HG02884 (cell line): ENCODE data around the gene ACSF3.

Source experiments
- ATAC-seq: cut with Tn5 transposase; IDR thresholded peaks from one replicate; pipeline ENCODE4 v1.9.1; 2021; ENCODE audit warnings: mild to moderate bottlenecking, moderate library complexity; ENCODE audit not compliant: unreplicated experiment

ACSF3 gene

DNA sequence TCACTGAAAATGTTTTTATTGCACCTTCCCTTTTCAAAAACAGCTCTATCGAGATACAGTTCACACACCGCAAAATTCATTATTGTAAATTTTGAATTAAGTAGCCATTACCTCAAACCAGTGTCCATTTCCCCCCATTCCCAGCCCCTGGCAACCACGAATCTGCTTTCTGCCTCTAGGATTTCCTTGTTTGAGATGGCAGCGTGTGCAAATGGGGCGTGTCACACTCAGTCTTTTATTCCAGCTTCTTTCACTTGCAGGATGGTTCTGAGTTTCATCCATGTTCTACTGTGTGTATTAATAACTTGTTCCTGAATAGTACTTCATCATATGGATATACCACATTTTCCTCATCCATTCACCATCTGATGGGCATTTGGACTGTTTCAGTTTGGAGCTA lies 14.8 kb downstream of the ACSF3 start:
- no peak for ATAC-seq

DNA sequence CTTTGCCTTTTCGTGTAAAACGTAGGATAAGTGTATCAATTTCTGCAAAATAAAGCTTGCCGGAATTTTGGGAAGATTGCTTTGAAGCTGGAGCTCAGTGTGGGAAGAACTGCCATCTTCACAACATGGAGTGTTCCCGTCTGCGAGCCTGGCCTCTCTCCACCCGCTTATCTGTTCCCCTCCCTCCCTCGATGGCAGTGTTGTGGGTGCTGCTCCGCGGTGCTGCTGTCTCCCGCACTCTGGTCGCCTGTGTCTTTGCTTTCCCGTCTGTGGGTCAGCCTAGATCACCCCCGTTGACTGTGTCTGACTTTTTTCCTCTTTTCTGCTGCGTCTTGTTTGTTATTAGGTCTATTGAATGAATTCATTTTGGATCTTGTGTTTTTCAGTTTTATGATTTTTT lies 17.0 kb downstream of the ACSF3 start:
- no peak for ATAC-seq

DNA sequence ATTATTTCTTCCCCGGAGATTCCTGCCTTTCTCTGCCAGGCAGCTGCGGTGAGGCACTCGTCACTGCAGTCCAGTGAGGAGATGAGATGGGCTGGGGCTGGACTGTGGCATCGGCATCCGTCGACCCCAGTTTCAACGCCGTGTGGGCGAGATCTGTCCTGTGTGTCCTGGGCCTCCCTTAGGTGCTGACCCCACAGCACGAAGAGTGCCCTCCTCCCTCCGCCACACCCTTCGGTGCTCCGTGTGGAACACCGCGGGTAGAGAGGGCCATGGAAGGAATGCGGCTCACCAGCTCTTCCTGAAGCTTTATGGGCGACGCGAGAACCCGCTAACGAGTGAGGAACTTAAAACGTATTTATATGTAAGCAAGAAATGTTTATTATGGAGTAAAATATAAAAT lies 17.6 kb downstream of the ACSF3 start:
- no peak for ATAC-seq

DNA sequence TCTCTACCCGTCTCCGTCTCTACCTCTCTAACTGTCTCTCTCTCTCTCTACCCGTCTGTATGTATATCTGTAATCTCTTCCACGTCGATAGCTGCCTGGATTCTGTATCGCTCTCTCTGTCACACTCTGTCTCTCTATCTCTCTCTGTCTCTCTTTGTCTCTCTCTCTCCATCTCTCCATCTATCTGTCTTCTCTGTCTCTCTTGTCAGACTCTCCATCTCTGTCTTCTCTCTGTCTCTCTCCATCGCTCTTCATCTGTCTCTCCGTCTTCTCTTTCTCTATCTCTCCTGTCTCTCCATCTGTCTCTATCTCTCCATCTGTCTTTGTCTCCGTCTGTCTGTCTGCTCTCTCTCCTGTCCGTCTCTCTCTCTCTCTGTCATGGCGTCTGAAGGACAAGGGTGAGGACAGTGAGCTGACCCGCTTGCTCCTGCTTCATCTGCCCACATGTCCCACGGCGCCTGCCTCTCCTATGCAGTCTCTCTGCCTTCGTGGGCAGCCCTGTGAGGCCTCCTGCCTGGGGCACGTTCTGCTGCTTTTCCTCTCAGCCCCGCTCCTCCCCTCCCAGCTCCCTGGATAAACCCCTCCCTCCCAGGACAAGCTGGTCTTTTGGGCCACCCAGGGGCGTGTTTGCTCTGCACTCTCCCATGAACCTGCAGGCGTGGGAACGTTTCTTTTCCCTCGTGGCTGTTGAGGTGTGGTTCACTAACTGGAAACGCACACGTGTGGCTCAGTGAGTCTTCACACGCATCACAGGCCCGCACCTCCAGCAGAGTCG lies 18.9 kb downstream of the ACSF3 start:
- no peak for ATAC-seq

DNA sequence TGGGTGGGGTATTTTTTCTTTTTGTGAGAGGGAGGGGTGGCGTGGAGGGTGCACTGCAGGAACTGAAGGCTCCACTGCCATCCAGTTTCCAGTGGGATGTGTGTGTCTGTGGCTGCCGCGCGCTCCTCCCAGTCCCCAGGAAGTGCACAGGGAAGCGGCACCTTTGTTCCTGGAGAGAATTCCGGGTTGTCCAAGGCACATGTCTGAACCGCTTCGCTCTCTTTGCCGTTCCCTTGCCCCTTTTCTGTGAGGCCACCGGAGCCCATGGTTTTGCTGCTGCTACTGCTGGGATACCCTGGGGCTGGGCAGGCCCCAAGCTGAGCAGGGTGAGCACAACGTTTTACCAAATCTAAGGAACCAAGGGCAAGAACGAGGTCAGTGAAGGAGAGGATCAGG lies 19.5 kb downstream of the ACSF3 start:
- ATAC-seq = no peak

DNA sequence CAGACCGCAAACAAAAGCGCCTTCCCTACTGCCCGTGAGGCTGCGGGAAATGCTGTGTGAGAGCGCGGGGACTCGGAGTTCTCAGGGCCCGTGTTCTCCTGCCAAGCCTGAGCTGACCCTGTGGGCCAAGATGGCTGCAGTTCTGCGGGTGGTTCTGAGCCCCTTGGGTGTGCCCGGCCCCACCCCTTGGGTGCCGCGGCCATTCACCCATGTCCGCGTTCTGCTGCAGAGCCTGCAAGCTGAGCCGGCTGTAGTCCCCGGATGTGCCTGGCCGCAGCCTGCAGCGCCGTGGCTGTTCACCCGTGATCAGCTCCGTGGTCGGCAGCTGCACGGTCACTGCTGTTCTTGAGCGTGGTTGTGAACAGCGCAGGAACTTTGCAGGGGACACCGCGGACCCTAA lies 20.0 kb downstream of the ACSF3 start:
- no peak for ATAC-seq

DNA sequence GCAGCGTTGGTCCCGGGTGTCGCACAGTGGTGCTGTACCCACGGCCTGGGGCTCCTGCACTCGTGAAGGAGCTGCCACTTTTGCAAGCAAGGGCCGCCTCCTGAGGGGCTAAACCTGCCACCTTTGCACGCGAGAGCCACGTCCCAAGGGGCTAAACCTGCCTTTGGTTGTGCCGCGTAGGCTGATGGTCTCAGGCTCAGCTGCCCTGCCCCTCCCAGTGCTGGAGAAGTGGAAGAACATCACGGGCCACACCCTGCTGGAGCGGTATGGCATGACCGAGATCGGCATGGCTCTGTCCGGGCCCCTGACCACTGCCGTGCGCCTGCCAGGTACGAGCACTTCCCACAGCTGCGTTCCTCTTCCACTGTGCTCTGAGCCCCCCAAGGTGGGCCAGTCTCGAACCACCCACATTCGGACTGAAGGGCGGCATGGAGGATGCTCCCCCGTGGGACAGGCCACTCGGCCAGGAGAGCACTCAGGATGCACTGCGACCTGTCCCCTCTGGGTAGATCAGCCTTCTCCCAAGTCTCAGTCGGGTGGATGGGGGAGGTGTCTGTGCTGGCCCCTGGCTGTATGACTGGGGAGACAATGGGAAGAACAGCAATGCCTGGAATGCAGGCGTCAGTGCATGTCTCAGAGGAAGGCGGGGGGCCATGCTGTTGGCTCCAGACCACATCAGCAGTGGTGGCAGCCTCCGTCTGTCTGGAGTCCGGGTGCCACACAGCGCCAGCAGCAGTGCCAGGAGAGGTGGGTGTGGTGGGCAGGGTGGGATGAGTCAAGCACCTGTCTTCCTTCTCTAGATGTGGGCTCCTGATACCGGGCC lies 20.7 kb downstream of the ACSF3 start:
- ATAC-seq = no peak

DNA sequence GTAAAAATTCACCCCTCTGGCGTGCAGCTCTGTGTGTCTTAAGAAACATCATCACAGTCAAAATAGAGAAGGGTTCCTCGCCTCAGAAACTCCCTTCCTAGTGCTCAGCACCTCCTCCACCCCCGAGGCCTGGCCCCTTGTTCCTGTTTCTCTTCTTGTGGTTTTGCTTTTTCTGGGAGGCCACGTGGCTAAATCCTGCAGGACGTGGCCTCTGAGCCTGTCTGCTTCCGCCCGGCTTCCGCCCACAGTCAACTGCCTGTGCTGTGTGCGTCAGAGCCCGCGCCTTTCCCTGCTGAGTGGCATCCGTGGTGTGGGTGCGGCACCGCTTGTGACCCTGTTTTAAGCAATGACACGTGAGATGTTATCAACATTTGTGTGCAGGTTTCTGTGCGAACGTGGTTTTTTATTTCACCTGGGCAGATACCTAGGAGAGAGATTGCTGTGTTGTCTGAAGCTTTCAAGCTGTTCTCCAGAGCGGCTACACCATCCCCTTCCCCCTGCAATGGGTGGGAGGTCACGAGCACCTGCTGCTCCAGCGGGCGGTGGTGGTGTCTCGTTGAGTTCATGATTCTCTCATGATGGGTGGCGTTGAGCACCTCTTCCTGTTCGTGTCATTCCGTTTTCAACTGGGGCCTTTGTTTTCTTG lies 21.7 kb downstream of the ACSF3 start:
- peak; percentile 66 for ATAC-seq

DNA sequence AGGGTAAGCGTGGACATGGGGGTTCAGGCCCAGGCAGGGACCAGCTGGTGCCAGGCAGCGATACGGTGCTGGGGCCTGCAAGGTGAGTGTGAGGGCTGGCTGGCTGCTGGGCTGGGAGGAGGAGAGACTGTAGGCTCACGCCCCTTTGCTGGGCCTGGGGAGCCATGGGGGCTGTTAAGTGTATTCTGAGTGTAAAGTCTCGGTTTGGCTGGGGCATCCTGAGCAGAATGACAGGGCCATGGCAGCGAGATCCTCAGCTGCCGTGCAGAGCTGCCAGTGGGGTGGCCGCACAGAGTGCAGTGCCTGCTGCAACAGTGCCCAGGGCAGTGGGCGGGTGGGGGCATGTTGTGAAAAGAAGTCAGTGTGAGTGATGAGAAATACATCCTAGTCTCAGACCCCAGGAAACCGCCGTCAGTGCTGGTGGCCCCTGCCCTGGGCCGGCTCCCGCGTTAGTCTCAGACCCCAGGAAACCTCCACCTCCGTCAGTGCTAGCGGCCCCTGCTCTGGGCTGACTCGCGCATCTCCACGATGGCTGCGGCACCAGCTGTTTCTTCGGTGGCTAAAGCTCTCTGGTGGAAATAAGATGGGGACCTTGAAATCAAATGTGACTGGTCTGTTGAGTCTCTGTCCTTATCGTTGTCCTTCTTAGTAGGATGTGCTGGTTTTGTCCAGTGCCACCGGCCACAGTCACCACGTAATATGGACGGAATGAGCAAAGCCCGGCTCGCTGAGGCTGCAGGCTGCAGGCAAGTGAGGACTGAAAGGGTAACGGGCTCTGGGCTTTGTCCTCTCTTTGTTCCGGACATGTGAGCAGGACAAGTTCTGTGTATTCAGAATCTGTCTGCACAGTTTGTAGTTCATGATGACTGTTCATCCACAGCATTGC lies 22.9 kb downstream of the ACSF3 start:
- ATAC-seq = no peak

DNA sequence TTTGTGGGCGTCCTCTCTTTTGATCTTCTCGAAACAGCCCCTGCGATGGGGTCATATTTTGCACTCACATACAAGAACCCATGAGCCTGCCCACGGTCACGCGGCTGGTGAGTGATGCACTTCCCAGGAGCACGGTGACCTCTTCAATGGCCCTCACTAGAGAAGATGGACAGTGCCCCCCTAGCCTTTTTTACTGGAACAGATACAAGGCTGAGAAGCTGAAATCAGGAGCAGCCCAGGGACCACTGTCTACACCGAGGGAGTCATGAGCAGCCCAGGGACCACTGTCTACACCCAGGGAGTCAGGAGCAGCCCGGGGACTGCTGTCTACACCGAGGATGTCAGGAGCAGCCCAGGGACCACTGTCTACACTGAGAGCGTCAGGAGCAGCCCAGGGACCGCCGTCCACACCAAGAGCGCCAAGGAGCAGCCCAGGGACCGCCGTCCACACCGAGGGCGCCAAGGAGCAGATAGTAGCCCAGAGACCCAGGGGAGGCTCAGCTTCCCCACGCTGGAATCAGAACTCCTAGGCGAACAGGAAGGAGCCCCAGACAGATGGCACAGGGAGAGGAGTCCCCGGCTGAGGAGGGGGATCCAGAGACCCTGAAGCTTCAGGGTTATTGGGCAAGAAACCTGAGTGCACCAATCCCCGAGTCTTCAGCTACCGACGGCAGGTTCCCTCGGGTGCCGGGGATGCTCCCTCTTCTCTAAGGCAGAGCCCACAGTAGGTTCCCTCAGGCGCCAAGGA lies 23.7 kb downstream of the ACSF3 start:
- no peak for ATAC-seq

DNA sequence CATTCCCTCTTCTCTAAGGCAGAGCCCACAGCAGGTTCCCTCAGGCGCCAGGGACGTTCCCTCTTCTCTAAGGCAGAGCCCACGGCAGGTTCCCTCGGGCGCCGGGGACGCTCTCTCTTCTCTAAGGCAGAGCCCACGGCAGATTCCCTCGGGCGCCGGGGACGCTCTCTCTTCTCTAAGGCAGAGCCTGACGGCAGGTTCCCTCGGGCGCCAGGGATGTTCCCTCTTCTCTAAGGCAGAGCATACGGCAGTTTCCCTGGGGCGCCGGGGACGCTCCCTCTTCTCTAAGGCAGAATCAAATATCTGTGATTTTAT lies 24.3 kb downstream of the ACSF3 start:
- ATAC-seq = no peak

DNA sequence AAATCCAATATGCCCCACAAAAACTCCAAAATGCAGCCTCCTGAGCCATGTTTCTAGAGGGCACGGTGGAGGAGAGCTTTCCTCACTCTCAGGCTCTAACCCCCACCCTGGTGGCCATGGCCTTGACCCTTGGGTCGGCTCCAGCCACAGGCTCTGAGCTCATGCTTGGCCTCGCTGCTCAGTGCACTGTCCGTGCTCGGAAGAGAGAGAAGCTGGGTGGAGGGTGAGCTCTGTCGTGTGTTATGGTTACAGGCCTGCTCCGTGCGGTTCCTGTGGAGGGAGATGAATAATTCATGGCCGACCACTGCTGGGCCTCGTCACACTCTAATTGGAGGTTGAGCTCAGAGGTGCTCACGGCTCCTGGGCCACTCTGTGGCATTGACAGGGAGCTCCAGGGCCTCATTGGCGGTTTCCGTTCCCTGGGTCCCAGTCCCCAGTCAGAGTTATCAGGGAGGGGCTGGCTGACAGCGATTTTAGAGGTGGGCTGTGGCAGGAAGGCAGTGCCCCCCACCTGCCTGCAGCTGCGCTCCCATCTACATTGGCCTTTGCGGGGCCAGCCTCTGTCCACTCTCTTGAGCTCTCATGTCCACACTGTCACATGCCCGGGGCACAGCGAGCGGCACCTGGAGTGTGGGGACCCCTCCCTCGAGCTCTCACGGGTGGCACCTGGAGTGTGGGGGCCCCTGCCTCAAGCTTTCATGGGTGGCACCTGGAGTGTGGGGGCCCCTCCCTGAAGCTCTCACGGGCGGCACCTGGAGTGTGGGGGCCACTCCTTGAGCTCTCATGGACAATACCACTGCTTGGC lies 24.9 kb downstream of the ACSF3 start:
- no peak for ATAC-seq

DNA sequence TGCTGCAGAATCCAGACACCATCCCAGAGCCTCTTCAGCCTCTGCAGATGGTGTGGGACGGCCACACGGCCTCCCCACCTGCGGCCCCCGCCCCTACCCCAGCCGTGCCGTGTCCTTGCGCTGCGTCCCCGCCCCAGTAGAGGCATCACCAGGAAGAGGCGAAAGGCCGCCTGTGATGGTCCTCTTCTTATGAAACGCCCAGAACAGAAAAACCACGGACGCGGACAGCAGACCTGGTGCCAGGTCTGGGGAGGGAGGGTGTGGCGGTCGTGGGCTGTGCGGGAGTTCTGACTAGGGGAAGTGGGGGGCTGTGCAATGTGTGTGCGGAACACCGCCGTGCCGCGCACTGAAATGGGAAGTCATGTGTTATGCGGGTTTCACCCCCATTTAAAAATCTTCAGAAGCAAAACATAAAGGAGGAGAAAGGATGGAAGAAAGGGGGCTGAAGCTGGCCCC lies 25.5 kb downstream of the ACSF3 start:
- ATAC-seq = no peak

DNA sequence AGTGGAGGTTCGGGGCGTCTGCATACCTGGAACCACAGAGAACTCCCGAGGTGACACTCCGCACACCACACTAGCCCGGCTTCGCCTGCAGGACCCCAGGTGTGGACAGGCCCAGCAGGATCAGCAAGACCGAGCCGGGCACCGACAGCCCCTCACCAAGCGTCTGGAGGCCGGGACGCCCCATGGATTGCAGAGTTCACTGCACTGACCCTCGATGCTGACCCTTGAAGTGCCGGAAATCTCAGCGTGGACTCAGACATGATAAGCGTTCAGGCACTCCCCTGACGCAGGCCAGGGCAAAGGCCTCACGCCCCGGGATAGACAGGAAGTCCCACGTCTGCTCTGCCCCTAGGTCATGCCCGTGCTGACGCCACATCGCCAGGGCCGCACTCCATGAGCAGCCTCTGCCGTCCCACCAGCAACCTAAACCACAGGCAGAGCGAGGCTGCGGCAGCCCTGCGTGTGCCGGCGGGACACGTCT lies 26.0 kb downstream of the ACSF3 start:
- ATAC-seq = no peak

DNA sequence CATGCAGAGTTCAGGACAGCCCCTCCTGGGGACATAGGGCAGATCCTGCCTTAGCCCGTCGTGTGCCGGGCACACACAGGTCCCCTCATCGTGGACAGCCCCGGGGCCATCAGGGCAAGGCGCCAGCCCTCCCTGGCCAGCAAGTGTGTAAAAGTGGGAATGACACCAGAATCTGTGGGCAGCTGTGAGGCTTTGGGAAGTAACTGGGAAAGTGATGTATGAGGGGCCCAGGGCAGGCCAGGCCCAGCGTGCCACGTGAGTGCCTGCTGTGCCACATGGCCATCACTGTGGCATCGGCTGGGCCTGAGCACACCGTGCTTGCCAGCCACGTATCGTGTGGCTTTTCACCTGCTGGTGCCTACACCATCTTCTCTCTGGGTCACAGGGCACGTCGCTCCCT lies 26.6 kb downstream of the ACSF3 start:
- ATAC-seq = no peak

DNA sequence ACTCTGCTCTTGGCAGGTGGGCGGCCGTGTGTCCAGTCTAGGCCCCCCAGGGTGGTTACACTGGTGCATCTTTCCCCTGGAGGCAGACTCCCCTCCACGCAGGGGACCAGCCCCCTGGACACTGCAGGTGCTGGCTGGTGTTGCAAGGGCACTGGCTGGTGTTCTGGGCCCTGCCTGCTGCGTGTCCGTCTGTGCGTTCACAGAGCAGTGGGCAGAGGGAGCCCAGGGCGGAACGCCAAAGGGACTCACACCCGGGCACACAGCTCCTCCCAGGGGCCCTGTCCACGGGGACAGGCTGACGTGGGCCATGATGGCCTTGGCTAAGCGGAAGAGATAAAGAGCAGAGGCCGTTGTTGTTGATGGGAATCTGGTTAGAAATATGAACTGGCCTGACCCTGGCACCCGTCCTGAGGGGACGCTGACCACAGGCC lies 27.3 kb downstream of the ACSF3 start:
- no peak for ATAC-seq

DNA sequence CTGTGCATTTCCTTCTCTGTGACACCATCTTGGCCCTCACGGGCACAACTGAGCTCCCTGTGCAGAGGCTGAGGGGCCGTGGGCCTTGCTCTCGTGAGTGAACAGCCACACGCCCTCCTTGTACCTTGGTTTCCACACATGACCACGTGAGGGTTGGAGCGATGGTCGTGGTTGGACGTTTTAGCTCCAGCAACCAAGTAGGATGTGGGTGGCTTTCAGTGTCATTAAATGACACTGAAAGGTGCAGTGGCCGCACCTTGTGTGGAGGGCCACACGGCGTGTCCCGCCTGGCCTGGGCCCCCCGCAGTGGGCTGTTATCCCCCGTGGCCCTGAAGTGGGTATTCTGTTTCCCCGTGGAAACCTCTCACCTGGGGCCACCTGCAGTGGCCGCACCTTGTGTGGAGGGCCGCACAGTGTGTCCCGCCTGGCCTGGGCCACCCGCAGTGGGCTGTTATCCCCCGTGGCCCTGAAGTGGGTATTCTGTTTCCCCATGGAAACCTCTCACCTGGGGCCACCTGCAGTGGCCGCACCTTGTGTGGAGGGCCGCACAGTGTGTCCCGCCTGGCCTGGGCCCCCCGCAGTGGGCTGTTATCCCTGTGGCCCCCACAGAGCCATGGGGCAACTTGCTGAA lies 28.2 kb downstream of the ACSF3 start:
- ATAC-seq = no peak

DNA sequence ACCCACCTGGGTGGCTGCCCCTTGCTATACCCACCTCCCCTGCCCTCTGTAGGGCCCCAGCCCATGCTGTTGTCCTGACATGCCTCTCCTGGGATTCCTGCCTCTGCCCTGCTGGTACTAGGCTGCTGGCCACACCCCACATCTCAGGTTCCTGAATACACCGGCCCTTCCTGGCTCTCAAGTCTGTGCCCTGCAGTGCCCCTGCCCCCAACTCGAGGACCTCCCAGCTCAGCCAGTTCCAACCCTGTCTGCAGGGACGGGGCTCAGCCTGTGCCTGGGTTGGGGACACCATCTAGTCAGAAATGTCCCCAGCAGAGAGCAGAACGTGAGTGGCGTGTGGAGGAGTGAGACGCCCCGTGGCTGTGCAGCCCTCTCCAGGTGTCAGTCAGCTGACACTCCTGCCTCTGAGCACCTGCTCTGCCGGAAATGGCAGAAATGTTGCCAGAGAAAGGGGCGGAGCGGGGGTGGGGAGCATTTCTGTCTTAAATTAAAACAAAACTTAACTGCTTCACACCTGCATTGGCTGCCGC lies 28.7 kb downstream of the ACSF3 start:
- ATAC-seq = no peak
